A549 (cell line): ENCODE results near the gene DOCK1. TPM values are rescaled to one million over a fixed set of nuclear protein-coding genes. Genes with fewer than 3 reads are reported as not detected.

ENCODE experiments used
- ATAC-seq, 2 experiments: fragments of 200-7000 bp in 1 of 2; fragments of >200 bp in 1 of 2; cut with Nextera tagmentation in 1 of 2; cut with Tn5 transposase in 1 of 2; 3 replicates each; pipeline versions ENCODE4 v1.8.0 to v1.9.1; 2018 to 2020; ENCODE audit warnings: mild to moderate bottlenecking in 1 of 2, moderate library complexity in 1 of 2
- CTCF ChIA-PET: fragments of 300-600 bp; sonication (Branson Sonifier 250); formaldehyde crosslinking; extraction: SDS; loops from one replicate; lab custom pipeline; 2021; ENCODE audit warnings: antibody characterized with exemption, inconsistent platforms; lab: Yijun Ruan, JAX
- POLR2A ChIA-PET: fragments of 350-600 bp; formaldehyde crosslinking; extraction: SDS; loops from one replicate; lab custom pipeline; 2021; ENCODE audit warnings: antibody characterized with exemption, inconsistent platforms; lab: Yijun Ruan, JAX
- DNase-seq, 2 experiments: peaks; one replicate each; pipeline versions ENCODE4 v3.0.0 to v3.0.0-alpha.2; 2011 to 2016; ENCODE audit warnings: low read depth in 1 of 2, low spot score in 1 of 2
- FAIRE-seq: peaks from 2 replicates; lab custom pipeline; 2011; peaks lifted over from hg19 to GRCh38; lab: Jason Lieb, UNC
- H3K27ac ChIP-seq, 2 experiments: fragments of >200 bp; sonication (Bioruptor Twin); formaldehyde crosslinking; 3 replicates each; pipeline ENCODE4 v1.5.1; 2016 to 2017
- H3K4me1 ChIP-seq: fragments of >200 bp; sonication (Bioruptor Twin); formaldehyde crosslinking; 3 replicates; pipeline ENCODE4 v1.6.1; 2016
- H3K4me2 ChIP-seq: fragments of >200 bp; sonication (Bioruptor Twin); formaldehyde crosslinking; 3 replicates; pipeline ENCODE4 v1.6.1; 2016
- H3K4me3 ChIP-seq: fragments of >200 bp; sonication (Bioruptor Twin); formaldehyde crosslinking; 3 replicates; pipeline ENCODE4 v1.5.1; 2016
- H3K9me3 ChIP-seq: fragments of >200 bp; sonication (Bioruptor Twin); formaldehyde crosslinking; 3 replicates; pipeline ENCODE4 v1.6.1; 2016
- BHLHE40 ChIP-seq: IDR thresholded peaks from 2 replicates; pipeline ENCODE4 v1.6.1; 2012; ENCODE audit warnings: low read depth, low read length, inconsistent platforms
- CEBPB ChIP-seq, 2 experiments: fragments of >200 bp in 1 of 2; sonication (Bioruptor Twin) in 1 of 2; formaldehyde crosslinking in 1 of 2; IDR thresholded peaks; 2 replicates each; pipeline ENCODE4 v1.6.1; 2012 to 2016
- CHD4 ChIP-seq: fragments of 200-600 bp; sonication (generic); IDR thresholded peaks from 2 replicates; pipeline ENCODE4 v1.6.1; 2016; ENCODE audit warnings: antibody characterized with exemption, mild to moderate bottlenecking, borderline replicate concordance
- EHF ChIP-seq: fragments of 250-450 bp; sonication (Bioruptor Pico); IDR thresholded peaks from 2 replicates; pipeline ENCODE4 v1.5.0; 2020; ENCODE audit warnings: mild to moderate bottlenecking
- EHMT2 ChIP-seq: fragments of 200-600 bp; sonication (generic); IDR thresholded peaks from 2 replicates; pipeline ENCODE4 v1.6.1; 2016; ENCODE audit warnings: antibody characterized with exemption, low read depth, mild to moderate bottlenecking, moderate library complexity
- EP300 ChIP-seq, 2 experiments: fragments of >200 bp; sonication (Bioruptor Twin); formaldehyde crosslinking; IDR thresholded peaks; 2 replicates in 1 of 2; 3 replicates in 1 of 2; pipeline ENCODE4 v1.6.1; 2016 to 2017
- ESRRA ChIP-seq: fragments of 150-350 bp; IDR thresholded peaks from 2 replicates; pipeline ENCODE4 v1.6.1; 2014; ENCODE audit warnings: mild to moderate bottlenecking, low read length, borderline replicate concordance
- GATA3 ChIP-seq: IDR thresholded peaks from 2 replicates; pipeline ENCODE4 v1.6.1; 2012; ENCODE audit warnings: borderline replicate concordance
- HDAC2 ChIP-seq: fragments of 200-600 bp; sonication (generic); IDR thresholded peaks from 2 replicates; pipeline ENCODE4 v1.6.1; 2016
- HEYL ChIP-seq: fragments of 250-450 bp; sonication (Bioruptor Pico); IDR thresholded peaks from 2 replicates; pipeline ENCODE4 v1.8.0; 2021; ENCODE audit warnings: mild to moderate bottlenecking, moderate library complexity
- HOXB13 ChIP-seq: fragments of 250-450 bp; sonication (Bioruptor Pico); IDR thresholded peaks from 2 replicates; pipeline ENCODE4 v1.5.0; 2020; ENCODE audit warnings: low read depth, mild to moderate bottlenecking, moderate library complexity
- JUN ChIP-seq, 2 experiments: fragments of >200 bp; sonication (Bioruptor Twin); formaldehyde crosslinking; IDR thresholded peaks; 2 replicates in 1 of 2; 3 replicates in 1 of 2; pipeline ENCODE4 v1.6.1; 2016 to 2017
- KDM1A ChIP-seq: fragments of 200-600 bp; sonication (generic); IDR thresholded peaks from 2 replicates; pipeline ENCODE4 v1.6.1; 2016; ENCODE audit warnings: low read depth, mild to moderate bottlenecking
- KDM5A ChIP-seq: fragments of 200-600 bp; sonication (generic); IDR thresholded peaks from 2 replicates; pipeline ENCODE4 v1.6.1; 2016; ENCODE audit warnings: antibody characterized with exemption, mild to moderate bottlenecking
- MAFK ChIP-seq: fragments of 450-650 bp; IDR thresholded peaks from 2 replicates; pipeline ENCODE4 v1.6.1; 2014; ENCODE audit not compliant: partially characterized antibody
- NR3C1 ChIP-seq: fragments of >200 bp; sonication (Bioruptor Twin); formaldehyde crosslinking; IDR thresholded peaks from 3 replicates; pipeline ENCODE4 v1.6.1; 2017
- PHF8 ChIP-seq: fragments of 200-600 bp; sonication (generic); IDR thresholded peaks from 2 replicates; pipeline ENCODE4 v1.6.1; 2016; ENCODE audit warnings: low read depth, mild to moderate bottlenecking, antibody characterized with exemption, moderate library complexity, borderline replicate concordance
- POLR2A ChIP-seq: IDR thresholded peaks from 2 replicates; pipeline ENCODE4 v1.6.1; 2012; ENCODE audit warnings: mild to moderate bottlenecking, low read length
- POLR2AphosphoS2 ChIP-seq: conservative IDR thresholded peaks from 2 replicates; pipeline ENCODE4 v1.6.1; 2012; ENCODE audit warnings: low read length, improper control_type of control experiment, inconsistent platforms
- RAD21 ChIP-seq, 2 experiments: fragments of >200 bp in 1 of 2; sonication (Bioruptor Twin) in 1 of 2; formaldehyde crosslinking in 1 of 2; IDR thresholded peaks in 1 of 2; conservative IDR thresholded peaks in 1 of 2; 2 replicates in 1 of 2; 3 replicates in 1 of 2; pipeline ENCODE4 v1.6.1; 2012 to 2018; ENCODE audit warnings: inconsistent platforms in 1 of 2
- RARB ChIP-seq: fragments of 250-450 bp; sonication (Bioruptor Pico); IDR thresholded peaks from 2 replicates; pipeline ENCODE4 v1.8.0; 2021; ENCODE audit warnings: mild to moderate bottlenecking, moderate library complexity
- RCOR1 ChIP-seq: fragments of 150-350 bp; IDR thresholded peaks from 2 replicates; pipeline ENCODE4 v1.6.1; 2014; ENCODE audit warnings: antibody characterized with exemption, low read length, low read depth
- RFX5 ChIP-seq: fragments of 450-650 bp; IDR thresholded peaks from 2 replicates; pipeline ENCODE4 v1.7.1; 2014; ENCODE audit warnings: antibody characterized with exemption, mild to moderate bottlenecking, moderate library complexity
- SREBF2 ChIP-seq: fragments of 450-650 bp; IDR thresholded peaks from 2 replicates; pipeline ENCODE4 v1.6.1; 2014; ENCODE audit warnings: mild to moderate bottlenecking, moderate library complexity
- TP53 ChIP-seq: fragments of 250-450 bp; sonication (Bioruptor Pico); IDR thresholded peaks from 2 replicates; pipeline ENCODE4 v1.5.0; 2021; ENCODE audit warnings: mild to moderate bottlenecking, moderate library complexity
- WGBS: methylation state at CpG from one replicate; pipeline ENCODE4 v1.1.6; 2017; ENCODE audit errors: missing lambda C conversion rate; 5-methylcytosine and 5-hydroxymethylcytosine counted together
- polyA plus RNA-seq, 4 experiments: library from polyadenylated mRNA; depleted of rRNA in 3 of 4; stranded (reverse); fragments of >200 nt; fragmentation: RNase III in 1 of 4; extraction: RNeasy Plus Mini Kit Qiagen cat#74134 plus additional on column Dnase treatment in 1 of 4; gene quantifications; 2 replicates in 3 of 4; 3 replicates in 1 of 4; pipeline ENCODE4 v1.2.3, GENCODE V29; 2011 to 2017
- TF ChIP-seq, protein P1 (sequence below): fragments of 250-450 bp; sonication (Bioruptor Pico); IDR thresholded peaks from 2 replicates; pipeline ENCODE4 v1.5.0; 2021; ENCODE audit warnings: mild to moderate bottlenecking, moderate library complexity, borderline replicate concordance
- TF ChIP-seq, protein P2 (sequence below): IDR thresholded peaks from 2 replicates; pipeline ENCODE4 v1.6.1; 2012; ENCODE audit warnings: low read depth, borderline replicate concordance
- TF ChIP-seq, protein P3 (sequence below): IDR thresholded peaks from 2 replicates; pipeline ENCODE4 v1.6.1; 2012
- TF ChIP-seq, protein P4 (sequence below): fragments of 450-650 bp; IDR thresholded peaks from 2 replicates; pipeline ENCODE4 v1.6.1; 2014; ENCODE audit warnings: antibody characterized with exemption

DOCK1 gene
- polyA plus RNA-seq, 2 of the 4 experiments (the other 2 are of a cell fraction) = 22.6 to 28.2 TPM

DNA sequence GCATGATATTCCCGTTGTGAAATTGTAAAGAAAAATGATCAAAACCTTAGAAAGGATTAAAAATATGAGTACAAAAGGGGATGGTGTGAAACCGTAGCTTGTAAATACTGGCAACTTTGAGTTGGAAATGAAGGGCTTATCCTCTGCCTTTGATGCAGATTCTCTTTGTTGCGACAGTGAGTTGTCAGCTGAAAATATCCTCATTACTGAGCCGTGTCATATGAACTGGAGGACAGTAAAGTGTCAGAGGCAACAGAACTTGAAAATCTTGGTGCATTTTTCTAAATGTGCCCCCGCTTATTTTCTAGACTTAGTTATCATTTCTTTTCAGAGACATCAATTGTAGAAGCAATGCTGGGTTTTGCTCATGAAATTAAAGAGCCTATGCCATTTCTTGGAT, 473.4 kb downstream of the DOCK1 start:
- DNase-seq = no peak
- H3K9me3 ChIP-seq = no peaks in the 10 kb centered on the region
- H3K4me3 ChIP-seq = no peak overlapping the region
- CTCF ChIA-PET = no interaction called here
- ATAC-seq = no peak
- no peak for TF ChIP-seq CEBPB (IDR thresholded peaks at IDR 0.05)
- no peak for TF ChIP-seq RARB (CRISPR knock-in tag)
- no peak for TF ChIP-seq HDAC2
- TF ChIP-seq HOXB13 (CRISPR knock-in tag) = no peak
- TF ChIP-seq, protein P1, sequence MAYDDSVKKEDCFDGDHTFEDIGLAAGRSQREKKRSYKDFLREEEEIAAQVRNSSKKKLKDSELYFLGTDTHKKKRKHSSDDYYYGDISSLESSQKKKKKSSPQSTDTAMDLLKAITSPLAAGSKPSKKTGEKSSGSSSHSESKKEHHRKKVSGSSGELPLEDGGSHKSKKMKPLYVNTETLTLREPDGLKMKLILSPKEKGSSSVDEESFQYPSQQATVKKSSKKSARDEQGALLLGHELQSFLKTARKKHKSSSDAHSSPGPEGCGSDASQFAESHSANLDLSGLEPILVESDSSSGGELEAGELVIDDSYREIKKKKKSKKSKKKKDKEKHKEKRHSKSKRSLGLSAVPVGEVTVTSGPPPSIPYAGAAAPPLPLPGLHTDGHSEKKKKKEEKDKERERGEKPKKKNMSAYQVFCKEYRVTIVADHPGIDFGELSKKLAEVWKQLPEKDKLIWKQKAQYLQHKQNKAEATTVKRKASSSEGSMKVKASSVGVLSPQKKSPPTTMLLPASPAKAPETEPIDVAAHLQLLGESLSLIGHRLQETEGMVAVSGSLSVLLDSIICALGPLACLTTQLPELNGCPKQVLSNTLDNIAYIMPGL (CRISPR knock-in tag) = no peak
- TF ChIP-seq EHMT2 = no peak
- TF ChIP-seq POLR2A = no peak
- TF ChIP-seq, protein P2, sequence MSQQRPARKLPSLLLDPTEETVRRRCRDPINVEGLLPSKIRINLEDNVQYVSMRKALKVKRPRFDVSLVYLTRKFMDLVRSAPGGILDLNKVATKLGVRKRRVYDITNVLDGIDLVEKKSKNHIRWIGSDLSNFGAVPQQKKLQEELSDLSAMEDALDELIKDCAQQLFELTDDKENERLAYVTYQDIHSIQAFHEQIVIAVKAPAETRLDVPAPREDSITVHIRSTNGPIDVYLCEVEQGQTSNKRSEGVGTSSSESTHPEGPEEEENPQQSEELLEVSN = no peak
- TF ChIP-seq, protein P3, sequence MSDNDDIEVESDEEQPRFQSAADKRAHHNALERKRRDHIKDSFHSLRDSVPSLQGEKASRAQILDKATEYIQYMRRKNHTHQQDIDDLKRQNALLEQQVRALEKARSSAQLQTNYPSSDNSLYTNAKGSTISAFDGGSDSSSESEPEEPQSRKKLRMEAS = no peak
- no peak for TF ChIP-seq SREBF2
- no peak for TF ChIP-seq POLR2AphosphoS2
- no peak for TF ChIP-seq HEYL (CRISPR knock-in tag)
- no peak for TF ChIP-seq GATA3
- no peak for TF ChIP-seq JUN (IDR thresholded peaks at IDR 0.05)
- no peaks in the 10 kb centered on the region for H3K4me1 ChIP-seq
- no peak for FAIRE-seq
- H3K27ac ChIP-seq = no peak overlapping the region
- WGBS = 84% methylated on average over 5 of the region's 5 CpGs
- POLR2A ChIA-PET = no interaction called here
- H3K4me2 ChIP-seq = no peak overlapping the region

DNA sequence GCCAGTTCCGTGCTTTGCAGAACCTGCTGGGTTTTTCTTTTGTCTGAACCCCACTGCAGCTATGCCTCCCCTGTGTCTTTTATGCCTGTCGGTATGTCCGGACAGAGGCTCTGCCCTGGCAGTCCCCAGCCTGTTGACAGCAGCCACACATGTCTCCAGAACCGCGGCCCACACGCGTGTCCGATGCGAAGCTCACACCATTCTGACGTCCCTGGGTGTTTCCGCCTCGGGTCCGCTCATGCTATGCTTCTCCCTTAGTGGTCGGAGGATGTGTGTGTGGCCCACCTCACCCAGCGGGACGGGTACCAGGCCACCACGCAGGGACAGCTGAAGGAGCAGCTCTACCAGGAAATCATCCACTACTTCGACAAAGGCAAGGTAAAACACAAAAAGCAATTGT, 479.3 kb downstream of the DOCK1 start:
- Histone ChIP-seq H3K27ac (no peak overlapping the region), H3K4me1 (no peaks in the 10 kb centered on the region), H3K4me3 (no peak overlapping the region), H3K4me2 (no peak overlapping the region), H3K9me3 (no peaks in the 10 kb centered on the region)
- no peak for ATAC-seq
- POLR2A ChIA-PET = no interaction called here
- CTCF ChIA-PET = interaction anchor here (0.6 to 0.9 kb wide), 2 partner anchors 11 to 81 kb away, joined by 3 read pairs; no protein-coding TSS in a partner anchor
- DNase-seq = no peak
- TF ChIP-seq JUN (IDR thresholded peaks at IDR 0.05) (no peak), CHD4 (no peak), EP300 (IDR thresholded peaks at IDR 0.05) (no peak), TP53 (CRISPR knock-in tag) (no peak), ESRRA (no peak), KDM5A (no peak)
- TF ChIP-seq, protein P4, sequence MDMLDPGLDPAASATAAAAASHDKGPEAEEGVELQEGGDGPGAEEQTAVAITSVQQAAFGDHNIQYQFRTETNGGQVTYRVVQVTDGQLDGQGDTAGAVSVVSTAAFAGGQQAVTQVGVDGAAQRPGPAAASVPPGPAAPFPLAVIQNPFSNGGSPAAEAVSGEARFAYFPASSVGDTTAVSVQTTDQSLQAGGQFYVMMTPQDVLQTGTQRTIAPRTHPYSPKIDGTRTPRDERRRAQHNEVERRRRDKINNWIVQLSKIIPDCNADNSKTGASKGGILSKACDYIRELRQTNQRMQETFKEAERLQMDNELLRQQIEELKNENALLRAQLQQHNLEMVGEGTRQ = no peak
- FAIRE-seq = no peak
- WGBS = 88% methylated on average over 18 of the region's 18 CpGs

DNA sequence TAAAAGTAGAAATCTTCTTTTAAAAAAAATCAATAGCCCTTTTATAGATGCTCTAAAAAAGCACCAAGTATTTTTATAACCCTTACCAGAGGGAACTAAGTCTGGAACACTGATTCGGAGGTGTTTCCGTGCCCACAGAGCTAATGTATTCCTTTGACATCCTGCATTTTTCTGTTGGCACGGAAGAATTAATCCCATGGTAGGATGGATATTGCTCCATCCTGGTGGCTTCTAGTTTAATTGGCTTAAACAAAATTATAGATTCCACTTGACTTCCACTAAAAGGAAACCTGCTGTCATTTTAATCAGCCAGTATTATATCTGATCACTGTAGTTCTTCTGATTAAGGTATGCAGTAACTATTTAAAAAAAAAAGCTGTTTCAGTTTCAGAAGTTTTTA, 479.8 kb downstream of the DOCK1 start:
- 95% methylated on average over 3 of the region's 3 CpGs for WGBS
- POLR2A ChIA-PET = no interaction called here
- H3K27ac ChIP-seq = no peak overlapping the region
- TF ChIP-seq, protein P2 = no peak
- no peak for TF ChIP-seq KDM1A
- no peak for TF ChIP-seq RCOR1
- TF ChIP-seq BHLHE40 = no peak
- TF ChIP-seq RFX5 = no peak
- TF ChIP-seq EHF = no peak
- TF ChIP-seq SREBF2 = no peak
- no peak for TF ChIP-seq PHF8
- TF ChIP-seq, protein P4 = no peak
- TF ChIP-seq MAFK = no peak
- TF ChIP-seq RAD21 (conservative IDR thresholded peaks at IDR 0.05 in 1 of 2, IDR thresholded peaks at IDR 0.05 in 1 of 2) = no peak
- TF ChIP-seq NR3C1 = no peak
- TF ChIP-seq POLR2A = no peak
- TF ChIP-seq JUN (IDR thresholded peaks at IDR 0.05) = no peak
- CTCF ChIA-PET = interaction anchor here (0.6 to 0.9 kb wide), 2 partner anchors 10 to 81 kb away, joined by 3 read pairs; no protein-coding TSS in a partner anchor
- DNase-seq (no peak), FAIRE-seq (no peak), ATAC-seq (no peak)
- H3K4me3 ChIP-seq = no peak overlapping the region
- no peak overlapping the region for H3K4me2 ChIP-seq
- H3K4me1 ChIP-seq = no peaks in the 10 kb centered on the region
- H3K9me3 ChIP-seq = no peaks in the 10 kb centered on the region
